ENCODE results near the gene OR9I1. TPM values are rescaled to one million over a fixed set of nuclear protein-coding genes. Genes with fewer than 3 reads are reported as not detected.

OR9I1 gene
- polyA plus RNA-seq, 1 experiment = not detected

- Histone ChIP-seq H3K4me3 (ENCODE audit: low read depth, low read length) (no peak overlapping the region), H3K36me3 (ENCODE audit: control insufficient read depth, insufficient read depth, low read length) (no peaks in the 10 kb centered on the region), H3K27me3 (ENCODE audit: control insufficient read depth, insufficient read depth, low read length) (no peaks in the 10 kb centered on the region)
- ChIA-PET CTCF (no interaction called here), POLR2A (no interaction called here)
- TF ChIP-seq CTCF (IDR thresholded peaks at IDR 0.05; ENCODE audit: insufficient read depth, low read depth, low read length) = no peak
- no peak for DNase-seq (ENCODE audit: low read depth)
Measured at GRCh38 chr11:58142761-58143160, 17.4 kb upstream of the OR9I1 start.

GRCh38 chr11:58135171-58135570 lies 9.8 kb upstream of the OR9I1 start:
- Histone ChIP-seq H3K4me3 (ENCODE audit: low read depth, low read length) (no peak overlapping the region), H3K27me3 (ENCODE audit: control insufficient read depth, insufficient read depth, low read length) (no peaks in the 10 kb centered on the region), H3K36me3 (ENCODE audit: control insufficient read depth, insufficient read depth, low read length) (no peaks in the 10 kb centered on the region)
- no peak for TF ChIP-seq CTCF (IDR thresholded peaks at IDR 0.05; ENCODE audit: insufficient read depth, low read depth, low read length)
- CTCF ChIA-PET = no interaction called here
- DNase-seq (ENCODE audit: low read depth) = no peak
- POLR2A ChIA-PET = no interaction called here

GRCh38 chr11:58134151-58134550 lies 8.8 kb upstream of the OR9I1 start:
- ChIA-PET POLR2A (no interaction called here), CTCF (no interaction called here)
- no peak for DNase-seq (ENCODE audit: low read depth)
- no peak for TF ChIP-seq CTCF (IDR thresholded peaks at IDR 0.05; ENCODE audit: insufficient read depth, low read depth, low read length)
- no peaks in the 10 kb centered on the region for H3K27me3 ChIP-seq (ENCODE audit: control insufficient read depth, insufficient read depth, low read length)
- no peak overlapping the region for H3K4me3 ChIP-seq (ENCODE audit: low read depth, low read length)
- no peaks in the 10 kb centered on the region for H3K36me3 ChIP-seq (ENCODE audit: control insufficient read depth, insufficient read depth, low read length)

- POLR2A ChIA-PET = no interaction called here
Measured at GRCh38 chr11:58133309-58134076, 8.2 kb upstream of the OR9I1 start.

GRCh38 chr11:58127350-58127749 lies 2.0 kb upstream of the OR9I1 start:
- POLR2A ChIA-PET = no interaction called here
- TF ChIP-seq CTCF (IDR thresholded peaks at IDR 0.05; ENCODE audit: insufficient read depth, low read depth, low read length) = no peak
- CTCF ChIA-PET = interaction anchor here (0.9 kb wide), 1 partner anchor 12 kb away, joined by 3 read pairs; no protein-coding TSS in a partner anchor

More at GRCh38 chr11:58133309-58134076, 8.2 kb upstream of the OR9I1 start:
- Histone ChIP-seq H3K36me3 (ENCODE audit: control insufficient read depth, insufficient read depth, low read length) (no peaks in the 10 kb centered on the region), H3K4me3 (ENCODE audit: low read depth, low read length) (no peak overlapping the region), H3K27me3 (ENCODE audit: control insufficient read depth, insufficient read depth, low read length) (no peaks in the 10 kb centered on the region)
- CTCF ChIA-PET = no interaction called here
- TF ChIP-seq CTCF (IDR thresholded peaks at IDR 0.05; ENCODE audit: insufficient read depth, low read depth, low read length) = no peak
- no peak for DNase-seq (ENCODE audit: low read depth)

More at GRCh38 chr11:58127350-58127749, 2.0 kb upstream of the OR9I1 start:
- H3K4me3 ChIP-seq (ENCODE audit: low read depth, low read length) = no peak overlapping the region
- H3K36me3 ChIP-seq (ENCODE audit: control insufficient read depth, insufficient read depth, low read length) = no peaks in the 10 kb centered on the region
- H3K27me3 ChIP-seq (ENCODE audit: control insufficient read depth, insufficient read depth, low read length) = no peaks in the 10 kb centered on the region
- DNase-seq (ENCODE audit: low read depth) = no peak

Data from BJ (cell line).